MM.1S (cell line): ENCODE measurements around the gene ST3GAL3.

Experiments used
- CTCF ChIP-seq: fragments of 300-600 bp; sonication (generic); IDR thresholded peaks from 2 replicates; pipeline ENCODE4 v1.5.1; 2016; ENCODE audit warnings: antibody characterized with exemption, low read length, mixed read lengths
- EZH2 ChIP-seq: fragments of 300-600 bp; sonication (generic); optimal IDR thresholded peaks from 2 replicates; pipeline ENCODE3; 2017; ENCODE audit warnings: low read depth, mild to moderate bottlenecking, antibody characterized with exemption, low read length, mixed read lengths
- EZH2phosphoT487 ChIP-seq: fragments of 300-600 bp; sonication (generic); IDR thresholded peaks from 2 replicates; pipeline ENCODE4 v1.6.1; 2018; ENCODE audit warnings: antibody characterized with exemption, low read length

GRCh38 chr1:43754892-43755291, 47.6 kb downstream of the ST3GAL3 start:
- TF ChIP-seq CTCF (no peak), EZH2phosphoT487 (no peak), EZH2 (no peak)
